Measurements from ENCODE around the gene GAS2L1.
"Not testable (repeated sequence)": the region's sequence is repeated elsewhere in the genome, so short reads cannot be mapped to it uniquely, and the experiment has no call there.

GAS2L1 gene

DNA sequence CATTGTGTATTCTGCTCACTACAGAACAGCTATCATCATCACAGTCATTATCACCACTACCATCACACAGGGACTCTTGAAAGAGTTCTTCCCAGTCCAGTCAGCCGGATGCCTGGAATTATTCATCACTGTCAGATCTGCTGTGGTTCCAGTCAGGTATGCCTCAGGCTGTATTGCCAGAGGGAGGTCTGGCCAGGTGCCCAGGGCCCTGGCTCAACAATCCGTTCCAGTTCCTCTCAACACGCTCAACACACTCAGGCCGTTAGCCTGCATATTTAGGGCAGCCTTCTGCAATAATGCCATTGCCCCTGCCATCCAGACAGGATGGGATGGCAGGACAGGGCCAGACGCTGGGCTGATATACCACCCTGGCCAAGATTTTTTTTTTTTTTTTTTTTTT, 37.7 kb downstream of the GAS2L1 start:
- DNase-seq: no peak

- not testable (repeated sequence) for DNase-seq
Measured at GRCh38 chr22:29344889-29345288, 38.4 kb downstream of the GAS2L1 start.

- DNase-seq: no peak
Measured at GRCh38 chr22:29345932-29346331, 39.5 kb downstream of the GAS2L1 start.

- no peak for DNase-seq
Measured at GRCh38 chr22:29346659-29347058, 40.2 kb downstream of the GAS2L1 start.

- no peak for DNase-seq
Measured at GRCh38 chr22:29348041-29348440, 41.6 kb downstream of the GAS2L1 start.

GRCh38 chr22:29348956-29349355, 42.5 kb downstream of the GAS2L1 start:
- no peak for DNase-seq

DNA sequence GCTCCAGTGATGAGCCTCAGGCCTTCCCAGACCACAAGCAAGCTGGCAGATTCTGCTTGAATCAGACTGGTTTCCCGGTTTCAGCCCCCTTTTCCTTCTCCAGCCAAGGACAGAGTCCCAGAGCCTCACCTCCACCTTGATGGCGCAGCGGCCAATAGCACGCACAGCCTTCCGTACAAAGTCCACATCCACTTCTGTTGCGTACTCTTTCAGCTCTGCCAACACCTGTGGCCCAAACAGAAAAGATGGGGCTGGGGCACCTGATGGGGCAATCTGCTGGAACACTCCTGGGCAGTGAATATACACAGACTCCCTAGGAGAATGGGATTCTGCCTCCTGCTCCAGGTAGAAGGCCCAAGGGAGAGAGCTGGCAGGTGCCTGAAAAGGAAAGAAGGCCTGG, 44.6 kb downstream of the GAS2L1 start:
- no peak for DNase-seq

- no peak for DNase-seq
Measured at GRCh38 chr22:29351891-29352290, 45.4 kb downstream of the GAS2L1 start.

GRCh38 chr22:29352778-29353177, 46.3 kb downstream of the GAS2L1 start:
- DNase-seq: no peak

GRCh38 chr22:29353286-29353685, 46.8 kb downstream of the GAS2L1 start:
- no peak for DNase-seq

GRCh38 chr22:29353860-29354259, 47.4 kb downstream of the GAS2L1 start:
- DNase-seq: no peak

GRCh38 chr22:29357193-29357890, 50.9 kb downstream of the GAS2L1 start:
- not testable (repeated sequence) for DNase-seq

DNA sequence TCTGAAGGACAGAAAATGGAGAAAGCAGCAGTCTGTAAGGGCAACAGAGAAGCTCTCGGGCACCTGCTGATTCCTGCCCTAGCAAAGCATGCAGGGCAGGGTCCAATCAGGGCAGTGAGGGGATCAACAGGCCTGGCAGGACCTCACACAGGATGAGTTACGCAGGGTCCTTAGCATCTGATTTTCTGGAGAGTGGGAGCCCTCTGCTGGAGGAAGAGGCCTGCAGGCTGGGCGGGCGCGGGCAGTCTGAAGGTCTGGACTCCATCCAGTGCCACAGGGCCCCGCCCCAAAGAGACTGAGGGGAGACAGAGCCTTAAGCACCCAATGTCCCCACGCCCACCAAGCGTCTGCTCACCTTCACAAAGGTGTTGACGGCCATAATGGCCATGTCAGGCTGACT, 53.0 kb downstream of the GAS2L1 start:
- DNase-seq: no peak

Data from stimulated activated naive CD4-positive, alpha-beta T cell treated with Interleukin-2 at 50 U/mL for 16 hours (primary cell).